ENCODE measurements around the gene SSC5D.

DNA sequence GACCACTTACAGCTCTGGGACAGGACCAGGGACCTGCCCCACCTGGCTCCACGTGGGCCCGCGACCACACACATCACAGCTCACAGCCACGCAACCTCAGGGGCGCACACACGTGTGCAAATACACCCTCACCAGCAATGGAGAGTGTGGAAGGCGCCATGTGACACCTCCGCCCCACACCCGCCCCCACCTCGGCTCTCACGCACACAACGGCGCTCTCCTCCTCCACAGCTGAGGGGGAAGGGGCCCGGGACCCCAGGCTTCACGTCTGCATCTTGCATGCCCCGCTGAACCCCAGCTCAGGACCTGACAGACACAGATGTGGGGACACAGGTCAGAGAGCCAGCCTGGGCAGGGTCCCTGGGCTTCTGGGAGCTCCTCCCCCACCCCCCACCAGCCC is 38.8 kb upstream of the SSC5D start:
- TF ChIP-seq TCF7L2 (IDR thresholded peaks at IDR 0.05; ENCODE audit: borderline replicate concordance, extremely low read depth, insufficient read depth, insufficient read length): no peak
- TF ChIP-seq CBX3 (IDR thresholded peaks at IDR 0.05; ENCODE audit: low read depth): no peak
- TF ChIP-seq, protein P1, sequence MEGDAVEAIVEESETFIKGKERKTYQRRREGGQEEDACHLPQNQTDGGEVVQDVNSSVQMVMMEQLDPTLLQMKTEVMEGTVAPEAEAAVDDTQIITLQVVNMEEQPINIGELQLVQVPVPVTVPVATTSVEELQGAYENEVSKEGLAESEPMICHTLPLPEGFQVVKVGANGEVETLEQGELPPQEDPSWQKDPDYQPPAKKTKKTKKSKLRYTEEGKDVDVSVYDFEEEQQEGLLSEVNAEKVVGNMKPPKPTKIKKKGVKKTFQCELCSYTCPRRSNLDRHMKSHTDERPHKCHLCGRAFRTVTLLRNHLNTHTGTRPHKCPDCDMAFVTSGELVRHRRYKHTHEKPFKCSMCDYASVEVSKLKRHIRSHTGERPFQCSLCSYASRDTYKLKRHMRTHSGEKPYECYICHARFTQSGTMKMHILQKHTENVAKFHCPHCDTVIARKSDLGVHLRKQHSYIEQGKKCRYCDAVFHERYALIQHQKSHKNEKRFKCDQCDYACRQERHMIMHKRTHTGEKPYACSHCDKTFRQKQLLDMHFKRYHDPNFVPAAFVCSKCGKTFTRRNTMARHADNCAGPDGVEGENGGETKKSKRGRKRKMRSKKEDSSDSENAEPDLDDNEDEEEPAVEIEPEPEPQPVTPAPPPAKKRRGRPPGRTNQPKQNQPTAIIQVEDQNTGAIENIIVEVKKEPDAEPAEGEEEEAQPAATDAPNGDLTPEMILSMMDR (IDR thresholded peaks at IDR 0.05 in 2 of 3, conservative IDR thresholded peaks at IDR 0.05 in 1 of 3; ENCODE audit: borderline replicate concordance in 1 of 3, insufficient read depth in 1 of 3, low read depth in 2 of 3, low read length in 2 of 3): no peak
- TF ChIP-seq POLR2A (IDR thresholded peaks at IDR 0.05; ENCODE audit: borderline replicate concordance, extremely low read depth, insufficient read depth, insufficient read length): no peak
- no peak for TF ChIP-seq CEBPB (IDR thresholded peaks at IDR 0.05; ENCODE audit: low read depth)
